Liver (tissue), 9 donors: ENCODE data around the gene KCNK13. TPM values are rescaled to one million over a fixed set of nuclear protein-coding genes. Genes with fewer than 3 reads are reported as not detected.

Experiments
- DNase-seq: peaks from one replicate; pipeline ENCODE4 v3.0.0-alpha.2; 2017; ENCODE audit warnings: low spot score
- H3K27ac ChIP-seq, 2 donors: one replicate each; pipeline ENCODE4 v1.7.0; 2013; ENCODE audit warnings: inconsistent platforms in 2 of 2, low read length in 2 of 2, control low read depth in 1 of 2, low read depth in 1 of 2, mild to moderate bottlenecking in 1 of 2
- H3K27me3 ChIP-seq, 4 donors: one replicate each; pipeline versions ENCODE4 v1.6.1 to v1.7.0; 2013; ENCODE audit warnings: low read length in 3 of 4, inconsistent platforms in 1 of 4, mild to moderate bottlenecking in 1 of 4, moderate library complexity in 1 of 4; ENCODE audit not compliant: control insufficient read depth in 4 of 4, insufficient read depth in 4 of 4
- H3K36me3 ChIP-seq, 4 donors: one replicate each; pipeline versions ENCODE4 v1.6.1 to v1.7.0; 2013; ENCODE audit warnings: low read length in 3 of 4, mild to moderate bottlenecking in 3 of 4, low read depth in 1 of 4, moderate library complexity in 1 of 4; ENCODE audit not compliant: control insufficient read depth in 4 of 4, insufficient read depth in 3 of 4
- H3K4me1 ChIP-seq, 4 donors: one replicate each; pipeline versions ENCODE4 v1.6.1 to v1.7.0; 2013; ENCODE audit warnings: low read length in 3 of 4, mild to moderate bottlenecking in 3 of 4, moderate library complexity in 1 of 4; ENCODE audit not compliant: control insufficient read depth in 4 of 4, insufficient read depth in 4 of 4
- H3K4me3 ChIP-seq, 3 donors: one replicate each; pipeline versions ENCODE4 v1.6.1 to v1.7.0; 2013; ENCODE audit warnings: low read length in 3 of 3, control low read depth in 1 of 3, low read depth in 1 of 3, mild to moderate bottlenecking in 1 of 3
- H3K9ac ChIP-seq, 2 donors: one replicate each; pipeline ENCODE4 v1.7.0; 2013; ENCODE audit warnings: low read length in 2 of 2, mild to moderate bottlenecking in 2 of 2, moderate library complexity in 2 of 2, control low read depth in 1 of 2, low read depth in 1 of 2
- H3K9me3 ChIP-seq, 4 donors: one replicate each; pipeline versions ENCODE4 v1.6.1 to v1.7.0; 2013; ENCODE audit warnings: low read length in 3 of 4; ENCODE audit not compliant: control insufficient read depth in 4 of 4
- ATF3 ChIP-seq: IDR thresholded peaks from 2 replicates; pipeline ENCODE4 v1.6.1; 2016; ENCODE audit warnings: antibody characterized with exemption
- CTCF ChIP-seq: fragments of 150-350 bp; IDR thresholded peaks from 2 replicates; pipeline ENCODE4 v1.5.1; 2017; ENCODE audit warnings: improper control_type of control experiment, low read depth, low read length; ENCODE audit not compliant: missing input control
- FOXA1 ChIP-seq: IDR thresholded peaks from 2 replicates; pipeline ENCODE4 v1.6.1; 2016; ENCODE audit warnings: antibody characterized with exemption
- FOXA2 ChIP-seq: IDR thresholded peaks from 2 replicates; pipeline ENCODE4 v1.6.1; 2016; ENCODE audit warnings: antibody characterized with exemption
- GABPA ChIP-seq, 2 donors: IDR thresholded peaks in 1 of 2; conservative IDR thresholded peaks in 1 of 2; 2 replicates each; pipeline ENCODE4 v1.6.1; 2016; ENCODE audit warnings: antibody characterized with exemption in 2 of 2, mild to moderate bottlenecking in 1 of 2, moderate library complexity in 1 of 2
- HNF4A ChIP-seq, 2 donors: conservative IDR thresholded peaks; 2 replicates each; pipeline ENCODE4 v1.6.1; 2016; ENCODE audit warnings: antibody characterized with exemption in 2 of 2, mild to moderate bottlenecking in 2 of 2
- HNF4G ChIP-seq: IDR thresholded peaks from 2 replicates; pipeline ENCODE4 v1.6.1; 2016; ENCODE audit warnings: antibody characterized with exemption
- JUND ChIP-seq, 2 donors: IDR thresholded peaks; 2 replicates each; pipeline ENCODE4 v1.6.1; 2016; ENCODE audit warnings: antibody characterized with exemption in 2 of 2
- MAX ChIP-seq: IDR thresholded peaks from 2 replicates; pipeline ENCODE4 v1.6.1; 2016; ENCODE audit warnings: antibody characterized with exemption
- NR2F2 ChIP-seq: IDR thresholded peaks from 2 replicates; pipeline ENCODE4 v1.6.1; 2016; ENCODE audit warnings: antibody characterized with exemption
- RAD21 ChIP-seq, 2 donors: IDR thresholded peaks; 2 replicates each; pipeline ENCODE4 v1.6.1; 2016; ENCODE audit warnings: antibody characterized with exemption in 2 of 2, mild to moderate bottlenecking in 2 of 2
- REST ChIP-seq: IDR thresholded peaks from 2 replicates; pipeline ENCODE4 v1.6.1; 2016; ENCODE audit warnings: antibody characterized with exemption, mild to moderate bottlenecking
- RXRA ChIP-seq, 2 donors: IDR thresholded peaks; 2 replicates each; pipeline ENCODE4 v1.6.1; 2017 to 2018; ENCODE audit warnings: antibody characterized with exemption in 2 of 2, mild to moderate bottlenecking in 1 of 2
- SP1 ChIP-seq: IDR thresholded peaks from 2 replicates; pipeline ENCODE4 v1.6.1; 2018; ENCODE audit warnings: antibody characterized with exemption, mild to moderate bottlenecking
- TAF1 ChIP-seq: conservative IDR thresholded peaks from 2 replicates; pipeline ENCODE4 v1.6.1; 2016; ENCODE audit warnings: antibody characterized with exemption, mild to moderate bottlenecking
- YY1 ChIP-seq: IDR thresholded peaks from 2 replicates; pipeline ENCODE4 v1.6.1; 2016; ENCODE audit warnings: antibody characterized with exemption, mild to moderate bottlenecking
- ZBTB33 ChIP-seq: IDR thresholded peaks from 2 replicates; pipeline ENCODE4 v1.6.1; 2016; ENCODE audit warnings: antibody characterized with exemption
- WGBS: extraction: QIAGEN DNeasy Blood & Tissue Kit; methylation state at CpG from one replicate; pipeline ENCODE4 v1.1.7; 2013; 5-methylcytosine and 5-hydroxymethylcytosine counted together
- polyA plus RNA-seq, 2 donors: library from polyadenylated mRNA; stranded (reverse) in 1 of 2; unstranded in 1 of 2; fragments of 200-250 nt in 1 of 2; fragments of >200 nt in 1 of 2; fragmentation: Nextera tagmentation in 1 of 2; extraction: Ambion mirVana in 1 of 2; gene quantifications; one replicate each; pipeline versions ENCODE4 v1.2.1 to v1.2.3, GENCODE V29; 2013 to 2015
- total RNA-seq, 2 donors: library from RNA; depleted of rRNA; stranded (reverse); fragments of >200 nt; gene quantifications; one replicate each; pipeline ENCODE4 v1.2.3, GENCODE V29; 2014
- donor health status: healthy.
- donor health status: healthy.
- donor health status: healthy.
- donor health status: healthy.
- donor health status: healthy.

The KCNK13 gene
- total and polyA plus RNA-seq, 4 donors, result 0.25 to 0.61 (median 0.38) TPM; not detected in 1

GRCh38 chr14:90118027-90118426 lies 56.2 kb downstream of the KCNK13 start:
- no peak overlapping the region for H3K9ac ChIP-seq
- H3K4me1 ChIP-seq, result no peaks in the 10 kb centered on the region
- H3K36me3 ChIP-seq, result no peaks in the 10 kb centered on the region
- H3K9me3 ChIP-seq, result no peaks in the 10 kb centered on the region
- DNase-seq, result no peak
- TF ChIP-seq ZBTB33, result no peak
- no peak for TF ChIP-seq YY1
- no peak for TF ChIP-seq REST
- no peak for TF ChIP-seq ATF3
- TF ChIP-seq GABPA (IDR thresholded peaks at IDR 0.05 in 1 of 2, conservative IDR thresholded peaks at IDR 0.05 in 1 of 2), result no peak
- TF ChIP-seq MAX, result no peak
- TF ChIP-seq CTCF, result no peak
- no peak for TF ChIP-seq RXRA (IDR thresholded peaks at IDR 0.05)
- no peak for TF ChIP-seq SP1
- TF ChIP-seq HNF4A (conservative IDR thresholded peaks at IDR 0.05), result no peak
- TF ChIP-seq HNF4G, result no peak
- TF ChIP-seq NR2F2, result no peak
- no peak for TF ChIP-seq JUND (IDR thresholded peaks at IDR 0.05)
- no peak overlapping the region for H3K4me3 ChIP-seq
- WGBS, result 66% methylated on average over 3 of the region's 3 CpGs
- peaks cover 0 to 3% (median 0%) of the 10 kb centered on the region in 4 donors for H3K27me3 ChIP-seq
- no peak overlapping the region for H3K27ac ChIP-seq

- DNase-seq, result no peak
Measured at GRCh38 chr14:90126260-90126659, 64.5 kb downstream of the KCNK13 start.

More at GRCh38 chr14:90126260-90126659, 64.5 kb downstream of the KCNK13 start:
- H3K9me3 ChIP-seq, result no peaks in the 10 kb centered on the region
- 93% methylated on average over 15 of the region's 15 CpGs for WGBS
- no peaks in the 10 kb centered on the region for H3K4me1 ChIP-seq
- no peak overlapping the region for H3K9ac ChIP-seq
- no peak overlapping the region for H3K27ac ChIP-seq
- H3K4me3 ChIP-seq, result no peak overlapping the region
- TF ChIP-seq FOXA1 (no peak), GABPA (IDR thresholded peaks at IDR 0.05 in 1 of 2, conservative IDR thresholded peaks at IDR 0.05 in 1 of 2) (no peak), MAX (no peak), NR2F2 (no peak), HNF4G (no peak), RAD21 (IDR thresholded peaks at IDR 0.05) (no peak), FOXA2 (no peak), ZBTB33 (no peak), RXRA (IDR thresholded peaks at IDR 0.05) (no peak), TAF1 (no peak)
- H3K36me3 ChIP-seq, result no peaks in the 10 kb centered on the region
- peaks cover 0 to 6% (median 0%) of the 10 kb centered on the region in 4 donors for H3K27me3 ChIP-seq
